Measurements from ENCODE around the gene TRIM49B. TPM values are rescaled to one million over a fixed set of nuclear protein-coding genes. Genes with fewer than 3 reads are reported as not detected.
"Not testable (repeated sequence)": the region's sequence is repeated elsewhere in the genome, so short reads cannot be mapped to it uniquely, and the experiment has no call there.

The TRIM49B gene
- total RNA-seq, result under 0.01 TPM

GRCh38 chr11:49028523-49028922, at the start of gene TRIM49B:
Gene TRIM49B, plus strand, starts transcription at chr11:49028823. Its CDS starts 2,777 bp downstream, at chr11:49031600.
- not testable (repeated sequence) for FAIRE-seq; DNase-seq (ENCODE audit: low spot score in 2 of 2)

- not testable (repeated sequence) for DNase-seq (ENCODE audit: low spot score in 2 of 2); FAIRE-seq
Observed at GRCh38 chr11:48983785-48984184, 44.8 kb upstream of the TRIM49B start, which contains the start of gene TRIM51G. Gene TRIM51G, minus strand, starts transcription at chr11:48983885. Its CDS starts 2,190 bp downstream, at chr11:48981695.

- FAIRE-seq; DNase-seq (ENCODE audit: low spot score in 2 of 2): not testable (repeated sequence)
Observed at GRCh38 chr11:49048229-49048628, 19.6 kb downstream of the TRIM49B start.

- DNase-seq (ENCODE audit: low spot score in 2 of 2); FAIRE-seq: not testable (repeated sequence)
Observed at GRCh38 chr11:49049821-49050220, 21.2 kb downstream of the TRIM49B start.

GRCh38 chr11:49059012-49059411, 30.4 kb downstream of the TRIM49B start, which contains the start of gene TRIM64C:
Gene TRIM64C, minus strand, starts transcription at chr11:49059112. Its CDS starts 0 bp downstream, at chr11:49059112.
- FAIRE-seq, result not testable (repeated sequence)

GRCh38 chr11:49069897-49070296, 41.3 kb downstream of the TRIM49B start:
- DNase-seq (ENCODE audit: low spot score in 2 of 2); FAIRE-seq: not testable (repeated sequence)

More at GRCh38 chr11:49059012-49059411, 30.4 kb downstream of the TRIM49B start, which contains the start of gene TRIM64C:
- not testable (repeated sequence) for DNase-seq (ENCODE audit: low spot score in 2 of 2)

Small RNA genes within 50 kb of the gene (small RNA-seq; reads per million reads assigned to genes)
- not detected for gene AC084851.1

Other genes starting within 250 kb of the TRIM49B start
- gene TRIM51G, start 44.9 kb upstream of the TRIM49B start, total RNA-seq, result 0.41 TPM
- gene TRIM64C, start 30.3 kb downstream of the TRIM49B start, total RNA-seq, result not detected
- gene FOLH1, start 179.8 kb downstream of the TRIM49B start, total RNA-seq, result 4.9 TPM

All from frontal cortex (tissue), 4 donors.